Measurements from ENCODE around the gene LMO7.

Gene LMO7

GRCh38 chr13:75861786-75862185, 225.7 kb downstream of the LMO7 start:
- no peak for DNase-seq

- DNase-seq, result no peak
These were observed 228.6 kb downstream of the LMO7 start for GRCh38 chr13:75864718-75865117.

GRCh38 chr13:75867379-75868117, 231.4 kb downstream of the LMO7 start:
- no peak for DNase-seq

- DNase-seq, result no peak
These were observed 233.9 kb downstream of the LMO7 start for GRCh38 chr13:75869981-75870380.

GRCh38 chr13:75870397-75870903, 234.3 kb downstream of the LMO7 start:
- peak; percentile 36 for DNase-seq

- no peak for DNase-seq
These were observed 234.9 kb downstream of the LMO7 start for GRCh38 chr13:75871059-75871458.

GRCh38 chr13:75872980-75873379, 236.8 kb downstream of the LMO7 start:
- DNase-seq, result no peak

GRCh38 chr13:75873494-75873893, 237.4 kb downstream of the LMO7 start:
- DNase-seq, result no peak

- no peak for DNase-seq
These were observed 239.3 kb downstream of the LMO7 start for GRCh38 chr13:75875450-75875849.

- peak; percentile 41 for DNase-seq
These were observed 240.3 kb downstream of the LMO7 start for GRCh38 chr13:75876142-75877050.

GRCh38 chr13:75877071-75877470, 240.9 kb downstream of the LMO7 start:
- DNase-seq, result no peak

- no peak for DNase-seq
These were observed 243.5 kb downstream of the LMO7 start for GRCh38 chr13:75879656-75880055.

GRCh38 chr13:75881109-75881775, 245.1 kb downstream of the LMO7 start:
- no peak for DNase-seq

- DNase-seq, result no peak
These were observed 246.1 kb downstream of the LMO7 start for GRCh38 chr13:75882261-75882660.

- no peak for DNase-seq
These were observed 253.3 kb downstream of the LMO7 start for GRCh38 chr13:75889427-75889826.

GRCh38 chr13:75895168-75895567, 259.0 kb downstream of the LMO7 start:
- no peak for DNase-seq

- DNase-seq, result no peak
These were observed 260.1 kb downstream of the LMO7 start for GRCh38 chr13:75896271-75896670.

- no peak for DNase-seq
These were observed 261.3 kb downstream of the LMO7 start for GRCh38 chr13:75897386-75897785.

- DNase-seq, result no peak
These were observed 265.4 kb downstream of the LMO7 start for GRCh38 chr13:75901501-75901900.

- DNase-seq, result no peak
These were observed 266.3 kb downstream of the LMO7 start for GRCh38 chr13:75902166-75903104.

GRCh38 chr13:75904012-75904411, 267.9 kb downstream of the LMO7 start:
- DNase-seq, result no peak

GRCh38 chr13:75906315-75906714, 270.2 kb downstream of the LMO7 start:
- no peak for DNase-seq

Data from activated T-cell treated with anti-CD3 and anti-CD28 coated beads, Interleukin-2, amount 50 U/mL, for 1 hour (primary cell).